OCI-LY7 (cell line): ENCODE results near the gene SMIM10L1. TPM values are rescaled to one million over a fixed set of nuclear protein-coding genes. Genes with fewer than 3 reads are reported as not detected.

Source experiments
- BruUV-seq: library from RNA; stranded (reverse); fragments of 400-500 nt; replicated peaks from 2 replicates; lab custom pipeline; 2021; lab: Mats Ljungman, UMichigan
- CTCF ChIA-PET: fragments of 300-600 bp; sonication (Branson Sonifier 250); formaldehyde crosslinking; loops from one replicate; lab custom pipeline; 2022; ENCODE audit warnings: antibody characterized with exemption; ENCODE audit not compliant: unreplicated experiment; lab: Charles Lee
- POLR2A ChIA-PET: fragments of 300-600 bp; sonication (Branson Sonifier 250); formaldehyde crosslinking; loops from one replicate; lab custom pipeline; 2022; ENCODE audit warnings: antibody characterized with exemption; lab: Charles Lee
- DNase-seq: peaks from one replicate; pipeline ENCODE4 v3.0.0-alpha.2; 2015; ENCODE audit warnings: low spot score
- H2AFZ ChIP-seq: fragments of 200-600 bp; sonication (generic), shearing (Covaris generic); 2 replicates; pipeline ENCODE4 v1.6.1; 2014; ENCODE audit warnings: mild to moderate bottlenecking, antibody characterized with exemption, low read length, moderate library complexity
- H3K27ac ChIP-seq: fragments of 200-600 bp; sonication (generic); 2 replicates; pipeline ENCODE4 v1.5.1; 2014; ENCODE audit warnings: mixed run types, low read depth, mild to moderate bottlenecking, moderate library complexity, low read length, inconsistent platforms; ENCODE audit not compliant: poor library complexity, severe bottlenecking
- H3K36me3 ChIP-seq: fragments of 200-600 bp; sonication (generic); 2 replicates; pipeline ENCODE4 v1.6.1; 2014; ENCODE audit warnings: mild to moderate bottlenecking, antibody characterized with exemption, low read length, moderate library complexity, mixed read lengths; ENCODE audit not compliant: insufficient read depth
- H3K4me1 ChIP-seq: fragments of 200-600 bp; sonication (generic); 2 replicates; pipeline ENCODE4 v1.5.1; 2014; ENCODE audit warnings: mild to moderate bottlenecking, low read length; ENCODE audit not compliant: insufficient read depth, poor library complexity, severe bottlenecking
- H3K4me2 ChIP-seq: fragments of 200-600 bp; sonication (generic); 2 replicates; pipeline ENCODE4 v1.6.1; 2014; ENCODE audit warnings: mild to moderate bottlenecking, low read length
- H3K4me3 ChIP-seq: fragments of 200-600 bp; sonication (generic); 2 replicates; pipeline ENCODE4 v1.5.1; 2014; ENCODE audit warnings: mild to moderate bottlenecking, low read depth, low read length; ENCODE audit not compliant: poor library complexity, severe bottlenecking
- H3K79me2 ChIP-seq: fragments of 200-600 bp; sonication (generic); 2 replicates; pipeline ENCODE4 v1.6.1; 2016; ENCODE audit warnings: low read depth, mild to moderate bottlenecking, low read length, moderate library complexity, mixed read lengths; ENCODE audit not compliant: insufficient read depth
- H3K9me2 ChIP-seq: fragments of 200-600 bp; sonication (generic); 2 replicates; pipeline ENCODE4 v1.6.1; 2016; ENCODE audit warnings: mild to moderate bottlenecking, low read length, mixed read lengths; ENCODE audit not compliant: insufficient read depth
- H3K9me3 ChIP-seq: fragments of 200-600 bp; sonication (generic); 2 replicates; pipeline ENCODE4 v1.6.1; 2014; ENCODE audit warnings: mild to moderate bottlenecking, mixed run types, low read length, mixed read lengths
- H4K20me1 ChIP-seq: fragments of 200-600 bp; sonication (generic); 2 replicates; pipeline ENCODE4 v1.6.1; 2014; ENCODE audit warnings: mild to moderate bottlenecking, antibody characterized with exemption, low read length, moderate library complexity, mixed read lengths; ENCODE audit not compliant: insufficient read depth
- CTCF ChIP-seq: fragments of 200-600 bp; sonication (generic); conservative IDR thresholded peaks from 2 replicates; pipeline ENCODE4 v1.5.1; 2014; ENCODE audit warnings: mild to moderate bottlenecking, antibody characterized with exemption, low read length, moderate library complexity, mixed read lengths
- EZH2phosphoT487 ChIP-seq: fragments of 200-600 bp; sonication (generic); IDR thresholded peaks from 2 replicates; pipeline ENCODE4 v1.6.1; 2018; ENCODE audit warnings: low read depth, borderline replicate concordance, mild to moderate bottlenecking, mixed run types, antibody characterized with exemption, low read length, moderate library complexity, mixed read lengths
- intact Hi-C: fragments of 100-400 bp; cut with micrococcal nuclease; formaldehyde crosslinking; loops from one replicate; pipeline ENCODE4 v1.10.0; 2022; ENCODE audit not compliant: unreplicated experiment
- total RNA-seq, 2 experiments: library from RNA; depleted of rRNA in 1 of 2; stranded (reverse); fragments of >200 nt in 1 of 2; shearing (Covaris generic) in 1 of 2; gene quantifications; 2 replicates each; pipeline ENCODE4 v1.2.3, GENCODE V29; 2014 to 2022

Gene SMIM10L1
- total RNA-seq, 2 experiments from 2014 or later: 5.8 to 6.9 TPM

DNA sequence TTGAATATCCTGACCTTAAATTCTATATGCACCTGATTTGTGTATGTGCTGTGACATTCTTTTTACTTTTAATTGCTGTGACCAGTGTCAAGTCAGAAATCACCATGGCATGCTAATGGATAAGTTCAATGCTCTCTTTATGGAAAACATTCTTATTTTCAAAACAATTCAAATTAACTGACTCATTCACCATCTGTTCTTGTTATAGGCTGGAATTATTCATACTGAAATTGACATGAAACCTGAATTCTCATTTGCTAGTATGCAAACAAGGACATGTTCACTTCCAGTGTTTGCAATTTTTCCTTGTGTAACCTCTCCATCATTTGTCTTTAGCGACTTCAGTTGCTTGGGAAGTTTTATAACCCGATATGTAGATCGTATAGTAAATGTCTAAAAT is 36.7 kb upstream of the SMIM10L1 start, which contains the start of gene TAS2R30:
Gene TAS2R30 (minus strand): TSS at position 340 of the 400 bp plus-strand sequence. CDS start 400 bp downstream, outside the sequence.
- CTCF ChIA-PET: no interaction called here

DNA sequence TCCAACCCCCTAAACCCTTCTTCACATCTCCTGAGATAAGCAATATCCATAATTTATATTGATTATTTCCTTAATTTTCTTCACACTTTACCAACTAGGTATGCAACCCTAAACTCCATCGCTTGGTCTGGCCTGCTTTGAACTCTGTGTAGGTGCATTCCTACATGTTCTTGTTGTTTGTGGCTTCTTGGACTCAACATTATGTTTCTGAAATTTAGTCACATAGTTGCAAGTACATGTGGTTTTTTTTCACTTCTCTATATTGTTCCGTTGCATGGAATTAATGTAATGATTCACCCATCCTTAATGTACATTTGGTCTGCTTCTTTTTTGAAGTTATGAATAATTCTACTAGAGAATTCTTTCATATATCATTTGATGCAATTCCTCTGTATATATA is 34.9 kb upstream of the SMIM10L1 start:
- CTCF ChIA-PET: no interaction called here
- Histone ChIP-seq H3K9me3 (no peaks in the 10 kb centered on the region), H3K27ac (no peak overlapping the region), H3K4me1 (no peaks in the 10 kb centered on the region), H3K9me2 (no peaks in the 10 kb centered on the region), H3K4me2 (no peak overlapping the region), H2AFZ (no peak overlapping the region), H3K36me3 (0 out of 2 replicates have a peak, but pooled peaks cover 4% of the 10 kb centered on the region), H3K4me3 (no peak overlapping the region), H4K20me1 (no peaks in the 10 kb centered on the region), H3K79me2 (peaks cover 18% of the 10 kb centered on the region; the same call in 1 of the 2 replicates)
- TF ChIP-seq EZH2phosphoT487: no peak
- no peak for TF ChIP-seq CTCF
- POLR2A ChIA-PET: no interaction called here
- intact Hi-C loops: no loop called here
- BruUV-seq: no TSS peak
- no peak for DNase-seq

More for the DNA sequence above, 36.7 kb upstream of the SMIM10L1 start, which contains the start of gene TAS2R30:
- H3K36me3 ChIP-seq: no peaks in the 10 kb centered on the region
- POLR2A ChIA-PET: interaction anchor here (0.7 kb wide), 1 partner anchor 10 kb away, joined by 3 read pairs; no protein-coding TSS in a partner anchor
- H2AFZ ChIP-seq: no peak within 1 kb of the TSS
- no TSS peak for BruUV-seq
- no peaks in the 10 kb centered on the region for H3K9me2 ChIP-seq
- H3K4me1 ChIP-seq: no peaks in the 10 kb centered on the region
- intact Hi-C loops: no loop called here
- DNase-seq: no peak
- H3K79me2 ChIP-seq: peaks cover 10% of the 10 kb centered on the region; the same call in 1 of the 2 replicates
- H3K9me3 ChIP-seq: no peaks in the 10 kb centered on the region
- no peak within 1 kb of the TSS for H3K4me3 ChIP-seq
- H3K4me2 ChIP-seq: no peak within 1 kb of the TSS
- H4K20me1 ChIP-seq: no peaks in the 10 kb centered on the region
- H3K27ac ChIP-seq: no peak within 1 kb of the TSS
- no peak for TF ChIP-seq EZH2phosphoT487
- no peak for TF ChIP-seq CTCF

DNA sequence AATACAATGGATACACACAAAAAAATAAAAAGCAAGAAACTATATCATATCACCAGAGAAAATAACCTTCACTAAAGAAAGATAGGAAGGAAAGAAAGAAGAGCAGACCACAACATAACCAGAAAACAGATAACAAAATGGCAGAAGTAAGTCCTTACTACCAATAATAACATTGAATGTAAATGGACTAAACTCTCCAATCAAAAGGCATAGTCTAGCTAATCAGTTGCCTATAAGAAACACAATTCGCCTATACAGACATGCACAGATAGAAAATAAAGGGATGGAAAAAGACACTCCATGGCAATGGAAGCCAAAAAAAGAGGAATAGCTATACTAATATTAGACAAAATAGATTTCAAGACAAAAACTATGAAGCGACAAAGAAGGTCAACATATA is 27.6 kb upstream of the SMIM10L1 start:
- ChIA-PET POLR2A (interaction anchor here (0.9 to 1.2 kb wide), 2 partner anchors 9 to 12 kb away, joined by 3 to 4 read pairs; partner anchors contain the start of gene TAS2R30), CTCF (no interaction called here)
- Histone ChIP-seq H3K9me2 (no peaks in the 10 kb centered on the region), H3K9me3 (no peaks in the 10 kb centered on the region), H3K4me2 (no peak overlapping the region), H3K79me2 (peaks cover 19% of the 10 kb centered on the region; the same call in 1 of the 2 replicates), H3K4me3 (no peak overlapping the region), H4K20me1 (no peaks in the 10 kb centered on the region), H3K27ac (no peak overlapping the region), H3K4me1 (no peaks in the 10 kb centered on the region), H2AFZ (no peak overlapping the region), H3K36me3 (0 out of 2 replicates have a peak, but pooled peaks cover 11% of the 10 kb centered on the region)
- DNase-seq: no peak
- intact Hi-C loops: no loop called here
- TF ChIP-seq EZH2phosphoT487 (no peak), CTCF (no peak)
- BruUV-seq: no TSS peak
